H9 (cell line): Measurements from ENCODE around the gene BTBD7. TPM values are rescaled to one million over a fixed set of nuclear protein-coding genes. Genes with fewer than 3 reads are reported as not detected.

Experiments
- DNase-seq: peaks from one replicate; pipeline ENCODE4 v3.0.0-alpha.2; 2017
- H2AFZ ChIP-seq: one replicate; pipeline ENCODE4 v1.6.1; 2013; ENCODE audit warnings: mild to moderate bottlenecking, low read length, control low read depth, moderate library complexity
- H2AK5ac ChIP-seq: 2 replicates; pipeline ENCODE4 v1.6.1; 2013; ENCODE audit warnings: low read length, control low read depth, mixed read lengths; ENCODE audit not compliant: insufficient read length
- H2BK120ac ChIP-seq: one replicate; pipeline ENCODE4 v1.6.1; 2013; ENCODE audit warnings: low read depth, mild to moderate bottlenecking, low read length, control low read depth, inconsistent platforms; ENCODE audit not compliant: poor library complexity, severe bottlenecking
- H2BK12ac ChIP-seq: 2 replicates; pipeline ENCODE4 v1.6.1; 2013; ENCODE audit warnings: low read length, control low read depth, mixed read lengths, low read depth; ENCODE audit not compliant: insufficient read length
- H2BK15ac ChIP-seq: 2 replicates; pipeline ENCODE4 v1.6.1; 2013; ENCODE audit warnings: low read depth, low read length, control low read depth
- H2BK20ac ChIP-seq: one replicate; pipeline ENCODE4 v1.6.1; 2013; ENCODE audit warnings: low read depth, mild to moderate bottlenecking, low read length, control low read depth, inconsistent platforms; ENCODE audit not compliant: poor library complexity, severe bottlenecking
- H2BK5ac ChIP-seq: 2 replicates; pipeline ENCODE4 v1.6.1; 2013; ENCODE audit warnings: low read length, control low read depth, mixed read lengths; ENCODE audit not compliant: insufficient read length
- H3K14ac ChIP-seq: 2 replicates; pipeline ENCODE4 v1.6.1; 2013; ENCODE audit warnings: low read length, control low read depth; ENCODE audit not compliant: insufficient read depth
- H3K18ac ChIP-seq: 2 replicates; pipeline ENCODE4 v1.6.1; 2013; ENCODE audit warnings: low read depth, mild to moderate bottlenecking, mixed read lengths, low read length, control low read depth; ENCODE audit not compliant: insufficient read length
- H3K23ac ChIP-seq: 2 replicates; pipeline ENCODE4 v1.6.1; 2013; ENCODE audit warnings: low read length, control low read depth, mixed read lengths, low read depth; ENCODE audit not compliant: insufficient read length
- H3K23me2 ChIP-seq: 2 replicates; pipeline ENCODE4 v1.6.1; 2013; ENCODE audit warnings: low read depth, mild to moderate bottlenecking, mixed read lengths, low read length, control low read depth; ENCODE audit not compliant: insufficient read length, poor library complexity, severe bottlenecking
- H3K27ac ChIP-seq: 2 replicates; pipeline ENCODE4 v1.5.1; 2013; ENCODE audit warnings: low read length, control low read depth, mixed read lengths, low read depth; ENCODE audit not compliant: insufficient read length
- H3K27me3 ChIP-seq: 2 replicates; pipeline ENCODE4 v1.6.1; 2013; ENCODE audit warnings: low read length, control low read depth, inconsistent platforms; ENCODE audit not compliant: insufficient read depth
- H3K4ac ChIP-seq: 2 replicates; pipeline ENCODE4 v1.6.1; 2013; ENCODE audit warnings: low read depth, mild to moderate bottlenecking, control low read depth, inconsistent platforms, low read length, moderate library complexity
- H3K4me1 ChIP-seq: 2 replicates; pipeline ENCODE4 v1.6.1; 2013; ENCODE audit warnings: low read length, control low read depth, inconsistent platforms; ENCODE audit not compliant: insufficient read depth
- H3K4me2 ChIP-seq: 2 replicates; pipeline ENCODE4 v1.6.1; 2013; ENCODE audit warnings: low read length, control low read depth, mixed read lengths; ENCODE audit not compliant: insufficient read length, insufficient read depth
- H3K56ac ChIP-seq: 2 replicates; pipeline ENCODE4 v1.6.1; 2013; ENCODE audit warnings: low read depth, mild to moderate bottlenecking, mixed read lengths, low read length, control low read depth; ENCODE audit not compliant: insufficient read length
- H3K79me1 ChIP-seq: 2 replicates; pipeline ENCODE4 v1.6.1; 2013; ENCODE audit warnings: low read depth, mild to moderate bottlenecking, moderate library complexity, low read length, control low read depth, inconsistent platforms; ENCODE audit not compliant: insufficient read depth, poor library complexity, severe bottlenecking
- H3K79me2 ChIP-seq: 2 replicates; pipeline ENCODE4 v1.6.1; 2013; ENCODE audit warnings: low read length, control low read depth, inconsistent platforms; ENCODE audit not compliant: insufficient read depth
- H3K9ac ChIP-seq: 2 replicates; pipeline ENCODE4 v1.6.1; 2013; ENCODE audit warnings: low read length, control low read depth, mixed read lengths; ENCODE audit not compliant: insufficient read length; ENCODE audit errors: extremely low read depth
- H3K9me3 ChIP-seq: one replicate; pipeline ENCODE4 v1.6.1; 2013; ENCODE audit warnings: low read depth, low read length, inconsistent platforms; ENCODE audit not compliant: control insufficient read depth
- H3T11ph ChIP-seq: one replicate; pipeline ENCODE4 v1.6.1; 2013; ENCODE audit warnings: mild to moderate bottlenecking, low read length, control low read depth, inconsistent platforms
- H4K20me1 ChIP-seq: one replicate; pipeline ENCODE4 v1.6.1; 2013; ENCODE audit not compliant: control insufficient read depth, insufficient read length, insufficient read depth
- H4K5ac ChIP-seq: 2 replicates; pipeline ENCODE4 v1.6.1; 2013; ENCODE audit warnings: low read depth, mild to moderate bottlenecking, mixed read lengths, low read length, control low read depth; ENCODE audit not compliant: insufficient read length
- H4K8ac ChIP-seq: replicated peaks from 2 replicates; pipeline ENCODE4 v1.6.1; 2013; ENCODE audit warnings: low read length, control low read depth, mixed read lengths, low read depth; ENCODE audit not compliant: insufficient read length
- H4K91ac ChIP-seq: 2 replicates; pipeline ENCODE4 v1.6.1; 2013; ENCODE audit warnings: low read depth, mild to moderate bottlenecking, moderate library complexity, mixed read lengths, low read length, control low read depth; ENCODE audit not compliant: insufficient read length
- H3K27ac Mint-ChIP-seq, 3 experiments: 2 replicates in 2 of 3; 3 replicates in 1 of 3; pipeline ENCODE4 v1.8.0; 2020 to 2021; ENCODE audit warnings: mixed read lengths in 3 of 3, mild to moderate bottlenecking in 1 of 3, moderate library complexity in 1 of 3
- H3K27me3 Mint-ChIP-seq: 2 replicates; pipeline ENCODE4 v1.8.0; 2021; ENCODE audit warnings: low read depth, mild to moderate bottlenecking, moderate library complexity, mixed read lengths
- H3K36me3 Mint-ChIP-seq, 3 experiments: 2 replicates in 2 of 3; 3 replicates in 1 of 3; pipeline ENCODE4 v1.8.0; 2020 to 2021; ENCODE audit warnings: low read depth in 3 of 3, mixed read lengths in 3 of 3; ENCODE audit not compliant: insufficient read depth in 1 of 3
- H3K4me1 Mint-ChIP-seq, 2 experiments: 2 replicates each; pipeline ENCODE4 v1.8.0; 2020; ENCODE audit warnings: mixed read lengths in 2 of 2
- H3K4me3 Mint-ChIP-seq, 2 experiments: 2 replicates in 1 of 2; 3 replicates in 1 of 2; pipeline ENCODE4 v1.8.0; 2020 to 2021; ENCODE audit warnings: mild to moderate bottlenecking in 2 of 2, mixed read lengths in 2 of 2, moderate library complexity in 1 of 2
- H3K9me3 Mint-ChIP-seq, 2 experiments: 2 replicates in 1 of 2; 3 replicates in 1 of 2; pipeline ENCODE4 v1.8.0; 2020; ENCODE audit warnings: mild to moderate bottlenecking in 2 of 2, mixed read lengths in 2 of 2, moderate library complexity in 1 of 2
- CTCF ChIP-seq: fragments of 200-600 bp; sonication (generic); conservative IDR thresholded peaks from 3 replicates; pipeline ENCODE4 v1.8.0; 2021; ENCODE audit warnings: antibody characterized with exemption, mild to moderate bottlenecking
- WGBS: extraction: QIAGEN DNeasy Blood & Tissue Kit; methylation state at CpG from one replicate; pipeline ENCODE4 v1.1.7; 2013; ENCODE audit warnings: missing lambda C conversion rate, low lambda C conversion rate, mixed read lengths; ENCODE audit not compliant: insufficient read length; ENCODE audit errors: extremely low coverage; 5-methylcytosine and 5-hydroxymethylcytosine counted together
- total RNA-seq: library from RNA; stranded (reverse); gene quantifications from 2 replicates; pipeline ENCODE4 v1.2.1, GENCODE V29; 2021

BTBD7 gene
- total RNA-seq, 1 experiment from 2014 or later = 44.1 TPM

GRCh38 chr14:93348292-93348691, 15.5 kb upstream of the BTBD7 start:
- Histone ChIP-seq H2BK20ac (no peak overlapping the region), H3K18ac (no peak overlapping the region), H2AK5ac (no peak overlapping the region), H2BK120ac (no peak overlapping the region), H3K23ac (no peak overlapping the region), H3K9me3 (peaks cover 5% of the 10 kb centered on the region), H3K27ac (no peak overlapping the region), H3K79me2 (no peaks in the 10 kb centered on the region), H4K91ac (no peak overlapping the region), H3K79me1 (no peaks in the 10 kb centered on the region), H3K27me3 (no peaks in the 10 kb centered on the region), H2BK5ac (no peak overlapping the region), H2BK15ac (no peak overlapping the region), H3K23me2 (peaks cover 2% of the 10 kb centered on the region), H4K5ac (no peak overlapping the region), H2AFZ (no peak overlapping the region), H4K20me1 (no peaks in the 10 kb centered on the region), H3K4ac (no peak overlapping the region), H3K56ac (no peak overlapping the region), H3K4me2 (no peak overlapping the region), H3T11ph (no peak overlapping the region), H4K8ac (no peak overlapping the region), H3K9ac (no peak overlapping the region), H3K14ac (no peak overlapping the region), H2BK12ac (no peak overlapping the region), H3K4me1 (peaks cover 4% of the 10 kb centered on the region; the same call in 1 of the 2 replicates)
- peaks cover 7 to 20% of the 10 kb centered on the region in 2 experiments for H3K9me3 Mint-ChIP-seq
- no peaks in the 10 kb centered on the region for H3K27me3 Mint-ChIP-seq
- no peak overlapping the region for H3K27ac Mint-ChIP-seq
- DNase-seq = no peak
- peaks cover 30 to 33% of the 10 kb centered on the region in 2 experiments for H3K4me1 Mint-ChIP-seq
- H3K36me3 Mint-ChIP-seq = peaks cover 5 to 26% (median 6%) of the 10 kb centered on the region in 3 experiments; a peak in 5 of 7 replicates
- TF ChIP-seq CTCF = no peak
- no peak overlapping the region for H3K4me3 Mint-ChIP-seq
- WGBS = no CpG with 5 or more reads among the region's 5 CpGs
